NB4 (cell line): ENCODE measurements around the gene SLC46A2.

ENCODE experiments used
- MYC ChIP-seq: IDR thresholded peaks from 2 replicates; pipeline ENCODE4 v1.6.1; 2011; ENCODE audit warnings: low read depth, low read length
- POLR2A ChIP-seq: IDR thresholded peaks from 2 replicates; pipeline ENCODE4 v1.6.1; 2011; ENCODE audit warnings: mild to moderate bottlenecking; ENCODE audit not compliant: insufficient read length; ENCODE audit errors: extremely low read depth
- TF ChIP-seq, protein P1 (sequence below): IDR thresholded peaks from one replicate; pipeline ENCODE4 v1.5.1; 2012; ENCODE audit warnings: low read depth, low read length
- TF ChIP-seq, protein P2 (sequence below): IDR thresholded peaks from 2 replicates; pipeline ENCODE4 v1.6.1; 2011; ENCODE audit warnings: low read depth, low read length

DNA sequence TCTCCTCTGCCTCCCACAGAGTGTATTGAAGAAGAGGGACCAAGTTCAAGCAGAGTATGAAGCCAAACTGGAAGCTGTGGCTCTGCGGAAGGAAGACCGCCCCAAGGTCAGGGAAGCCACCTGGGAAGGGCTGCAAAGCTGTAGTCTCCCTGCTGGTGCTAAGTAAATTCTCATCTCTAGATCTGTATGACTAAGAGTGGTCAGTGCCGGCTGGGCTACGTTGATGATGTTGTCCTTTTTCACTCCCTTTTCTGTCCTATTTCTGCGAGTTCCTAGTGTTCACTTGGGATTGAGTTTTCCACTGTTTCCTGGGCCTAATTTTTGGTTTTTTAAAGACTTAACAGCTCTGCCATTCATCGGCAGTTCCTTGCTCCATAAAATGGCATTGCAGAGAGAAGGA is 39.8 kb downstream of the SLC46A2 start:
- TF ChIP-seq, protein P1, sequence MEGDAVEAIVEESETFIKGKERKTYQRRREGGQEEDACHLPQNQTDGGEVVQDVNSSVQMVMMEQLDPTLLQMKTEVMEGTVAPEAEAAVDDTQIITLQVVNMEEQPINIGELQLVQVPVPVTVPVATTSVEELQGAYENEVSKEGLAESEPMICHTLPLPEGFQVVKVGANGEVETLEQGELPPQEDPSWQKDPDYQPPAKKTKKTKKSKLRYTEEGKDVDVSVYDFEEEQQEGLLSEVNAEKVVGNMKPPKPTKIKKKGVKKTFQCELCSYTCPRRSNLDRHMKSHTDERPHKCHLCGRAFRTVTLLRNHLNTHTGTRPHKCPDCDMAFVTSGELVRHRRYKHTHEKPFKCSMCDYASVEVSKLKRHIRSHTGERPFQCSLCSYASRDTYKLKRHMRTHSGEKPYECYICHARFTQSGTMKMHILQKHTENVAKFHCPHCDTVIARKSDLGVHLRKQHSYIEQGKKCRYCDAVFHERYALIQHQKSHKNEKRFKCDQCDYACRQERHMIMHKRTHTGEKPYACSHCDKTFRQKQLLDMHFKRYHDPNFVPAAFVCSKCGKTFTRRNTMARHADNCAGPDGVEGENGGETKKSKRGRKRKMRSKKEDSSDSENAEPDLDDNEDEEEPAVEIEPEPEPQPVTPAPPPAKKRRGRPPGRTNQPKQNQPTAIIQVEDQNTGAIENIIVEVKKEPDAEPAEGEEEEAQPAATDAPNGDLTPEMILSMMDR: no peak
- TF ChIP-seq MYC (no peak), POLR2A (no peak)
- TF ChIP-seq, protein P2, sequence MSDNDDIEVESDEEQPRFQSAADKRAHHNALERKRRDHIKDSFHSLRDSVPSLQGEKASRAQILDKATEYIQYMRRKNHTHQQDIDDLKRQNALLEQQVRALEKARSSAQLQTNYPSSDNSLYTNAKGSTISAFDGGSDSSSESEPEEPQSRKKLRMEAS: no peak
